Measurements from ENCODE around the gene PITPNB.

The PITPNB gene

GRCh38 chr22:27820896-27821866 lies 97.9 kb downstream of the PITPNB start:
- TF ChIP-seq EZH2phosphoT487 (IDR thresholded peaks at IDR 0.05; ENCODE audit: low read length), result no peak
- TF ChIP-seq CTCF (IDR thresholded peaks at IDR 0.05; ENCODE audit: low read length), result no peak
- H3K9ac ChIP-seq (ENCODE audit: low read length), result no peak overlapping the region
- H4K20me1 ChIP-seq (ENCODE audit: insufficient read depth, low read length), result no peaks in the 10 kb centered on the region
- H2AFZ ChIP-seq (ENCODE audit: low read length), result no peak overlapping the region
- H3F3A ChIP-seq (ENCODE audit: insufficient read depth, low read length), result no peaks in the 10 kb centered on the region
- no peak overlapping the region for H3K27ac ChIP-seq (ENCODE audit: low read length)
- H3K4me1 ChIP-seq (ENCODE audit: low read length), result no peaks in the 10 kb centered on the region
- no peak overlapping the region for H3K4me2 ChIP-seq (ENCODE audit: low read depth, low read length)
- no peaks in the 10 kb centered on the region for H3K79me2 ChIP-seq (ENCODE audit: low read length)
- H3K9me2 ChIP-seq (replicated peaks; ENCODE audit: insufficient read depth, low read length), result no peaks in the 10 kb centered on the region
- H3K36me3 ChIP-seq (replicated peaks; ENCODE audit: insufficient read depth, low read length), result no peaks in the 10 kb centered on the region
- no peaks in the 10 kb centered on the region for H3K27me3 ChIP-seq (replicated peaks; ENCODE audit: insufficient read depth, low read length)
- no peak for DNase-seq
- H3K9me3 ChIP-seq (replicated peaks; ENCODE audit: insufficient read depth, low read length), result no peaks in the 10 kb centered on the region
- H3K4me3 ChIP-seq (ENCODE audit: low read length), result no peak overlapping the region

- Histone ChIP-seq H3F3A (ENCODE audit: insufficient read depth, low read length) (no peaks in the 10 kb centered on the region), H3K27me3 (replicated peaks; ENCODE audit: insufficient read depth, low read length) (no peaks in the 10 kb centered on the region), H3K4me1 (ENCODE audit: low read length) (no peaks in the 10 kb centered on the region), H3K36me3 (replicated peaks; ENCODE audit: insufficient read depth, low read length) (no peaks in the 10 kb centered on the region), H3K27ac (ENCODE audit: low read length) (no peak overlapping the region), H3K79me2 (ENCODE audit: low read length) (no peaks in the 10 kb centered on the region), H3K9me3 (replicated peaks; ENCODE audit: insufficient read depth, low read length) (no peaks in the 10 kb centered on the region), H2AFZ (ENCODE audit: low read length) (no peak overlapping the region), H3K9ac (ENCODE audit: low read length) (no peak overlapping the region), H3K4me2 (ENCODE audit: low read depth, low read length) (no peak overlapping the region), H4K20me1 (ENCODE audit: insufficient read depth, low read length) (no peaks in the 10 kb centered on the region), H3K9me2 (replicated peaks; ENCODE audit: insufficient read depth, low read length) (no peaks in the 10 kb centered on the region), H3K4me3 (ENCODE audit: low read length) (no peak overlapping the region)
- no peak for DNase-seq
- no peak for TF ChIP-seq EZH2 (optimal IDR thresholded peaks at IDR 0.05; ENCODE audit: low read depth, low read length)
- TF ChIP-seq EZH2phosphoT487 (IDR thresholded peaks at IDR 0.05; ENCODE audit: low read length), result no peak
- no peak for TF ChIP-seq CTCF (IDR thresholded peaks at IDR 0.05; ENCODE audit: low read length)
These were observed 102.5 kb downstream of the PITPNB start for GRCh38 chr22:27816552-27816951.

- Histone ChIP-seq H3K4me1 (ENCODE audit: low read length) (no peaks in the 10 kb centered on the region), H3K4me3 (ENCODE audit: low read length) (no peak overlapping the region), H3K9ac (ENCODE audit: low read length) (no peak overlapping the region), H3K36me3 (replicated peaks; ENCODE audit: insufficient read depth, low read length) (no peaks in the 10 kb centered on the region), H3K9me2 (replicated peaks; ENCODE audit: insufficient read depth, low read length) (no peaks in the 10 kb centered on the region), H3K27ac (ENCODE audit: low read length) (no peak overlapping the region), H3F3A (ENCODE audit: insufficient read depth, low read length) (no peaks in the 10 kb centered on the region), H3K79me2 (ENCODE audit: low read length) (no peaks in the 10 kb centered on the region), H3K27me3 (replicated peaks; ENCODE audit: insufficient read depth, low read length) (no peaks in the 10 kb centered on the region), H3K4me2 (ENCODE audit: low read depth, low read length) (no peak overlapping the region), H4K20me1 (ENCODE audit: insufficient read depth, low read length) (no peaks in the 10 kb centered on the region), H2AFZ (ENCODE audit: low read length) (no peak overlapping the region), H3K9me3 (replicated peaks; ENCODE audit: insufficient read depth, low read length) (no peaks in the 10 kb centered on the region)
- DNase-seq, result no peak
- TF ChIP-seq CTCF (IDR thresholded peaks at IDR 0.05; ENCODE audit: low read length) (no peak), EZH2 (optimal IDR thresholded peaks at IDR 0.05; ENCODE audit: low read depth, low read length) (no peak)
These were observed 103.1 kb downstream of the PITPNB start for GRCh38 chr22:27815826-27816530.

All from MM.1S (cell line).